D341Med (cell line): ENCODE results near the gene RYK.

Experiments
- DNase-seq: peaks from one replicate; pipeline ENCODE4 v3.0.0; 2012; ENCODE audit warnings: low spot score

RYK gene

DNA sequence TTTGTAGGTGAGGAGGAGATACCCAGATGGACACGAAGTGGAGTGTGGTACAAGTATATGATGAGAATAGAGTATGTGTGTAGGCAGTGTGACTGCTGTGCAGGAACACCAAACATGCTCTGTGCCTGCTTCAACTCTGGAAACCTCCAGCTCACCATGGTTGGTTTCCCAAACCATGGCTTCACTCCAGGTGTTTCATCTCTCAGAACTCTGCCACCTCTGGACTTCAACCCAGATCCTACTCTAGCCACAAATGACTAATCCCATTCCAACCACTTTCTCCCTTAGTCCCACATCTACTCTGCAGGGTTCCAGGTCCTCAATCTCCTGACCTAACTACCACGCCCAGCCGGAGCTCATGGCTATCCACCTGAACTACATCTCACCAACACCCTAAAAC, 102.1 kb downstream of the RYK start:
- DNase-seq = no peak

DNA sequence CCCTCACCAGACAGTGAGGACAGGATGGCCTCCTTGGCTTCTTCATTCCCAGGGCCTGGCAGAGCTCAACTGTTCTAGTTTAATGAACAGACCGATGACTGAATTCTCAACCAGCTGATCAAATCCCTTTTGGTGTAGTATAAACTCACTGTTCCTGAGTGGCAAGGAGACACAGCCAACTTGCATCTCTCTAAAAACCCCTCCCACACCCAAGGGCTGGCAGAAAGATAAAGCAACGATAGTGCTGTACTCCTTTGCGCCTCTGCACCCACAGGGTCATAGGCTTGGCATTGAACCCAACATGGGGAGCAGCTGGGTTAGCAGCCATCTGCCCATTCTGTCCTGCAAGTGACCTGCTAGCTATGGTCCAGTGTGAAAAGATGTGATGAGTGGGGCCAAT, 103.2 kb downstream of the RYK start:
- no peak for DNase-seq

DNA sequence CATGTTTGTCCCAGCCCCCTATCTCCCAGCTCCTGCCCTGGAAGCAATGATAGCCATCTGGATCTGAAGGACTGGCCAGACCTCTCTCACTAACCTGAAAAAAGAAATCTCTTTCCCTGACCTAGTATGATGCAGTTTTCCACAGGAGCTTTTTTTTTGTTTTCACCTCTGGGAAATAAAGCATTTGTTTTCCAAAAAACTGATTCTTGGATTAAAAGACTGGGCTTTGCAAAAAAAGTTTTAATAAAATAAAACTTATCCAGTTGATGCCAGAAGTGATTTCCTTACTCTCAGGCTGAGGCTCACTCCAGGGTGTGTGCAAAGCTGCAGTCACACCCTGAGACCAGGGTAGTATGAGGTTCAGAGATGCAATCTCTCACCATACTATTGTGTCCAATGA, 104.0 kb downstream of the RYK start:
- no peak for DNase-seq

DNA sequence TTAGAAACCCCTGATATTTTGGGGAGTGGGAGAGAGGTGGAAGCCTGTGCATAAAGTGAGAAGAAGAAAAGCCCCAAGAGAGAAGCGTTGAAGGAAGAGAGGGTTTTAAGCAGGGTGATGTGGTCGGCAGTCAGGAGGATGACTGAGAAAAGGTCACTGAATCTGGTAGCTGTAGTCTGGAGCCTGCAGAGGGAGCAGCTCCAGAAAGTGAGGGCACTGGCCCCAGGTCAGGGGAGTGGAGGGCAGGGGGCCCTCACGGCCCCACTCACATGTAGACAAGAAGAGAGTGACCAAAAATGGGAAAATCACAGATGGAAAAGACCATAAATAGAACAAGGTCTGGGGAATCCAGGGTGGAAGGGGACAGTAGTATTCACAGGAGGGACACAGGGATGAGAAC, 105.5 kb downstream of the RYK start:
- DNase-seq = no peak

DNA sequence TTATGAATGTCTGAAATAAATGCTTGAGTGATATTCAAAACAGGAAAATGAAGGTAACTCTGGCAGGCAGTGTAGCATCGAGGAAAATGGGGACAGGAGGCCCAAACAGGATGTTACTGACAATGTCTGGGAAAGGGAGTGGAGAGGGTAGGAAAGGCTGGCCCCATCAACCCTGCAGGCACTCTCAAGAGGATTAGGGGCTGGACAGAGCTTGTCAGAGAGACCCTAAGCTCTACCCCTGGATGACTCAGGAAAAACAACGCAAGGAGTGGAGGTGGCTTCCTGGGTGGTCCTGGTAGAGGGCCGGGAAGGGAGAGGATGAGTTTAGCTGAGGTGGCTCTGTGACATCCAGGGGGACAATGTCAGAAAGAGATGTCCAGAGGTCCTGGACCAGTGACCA, 106.0 kb downstream of the RYK start:
- no peak for DNase-seq

DNA sequence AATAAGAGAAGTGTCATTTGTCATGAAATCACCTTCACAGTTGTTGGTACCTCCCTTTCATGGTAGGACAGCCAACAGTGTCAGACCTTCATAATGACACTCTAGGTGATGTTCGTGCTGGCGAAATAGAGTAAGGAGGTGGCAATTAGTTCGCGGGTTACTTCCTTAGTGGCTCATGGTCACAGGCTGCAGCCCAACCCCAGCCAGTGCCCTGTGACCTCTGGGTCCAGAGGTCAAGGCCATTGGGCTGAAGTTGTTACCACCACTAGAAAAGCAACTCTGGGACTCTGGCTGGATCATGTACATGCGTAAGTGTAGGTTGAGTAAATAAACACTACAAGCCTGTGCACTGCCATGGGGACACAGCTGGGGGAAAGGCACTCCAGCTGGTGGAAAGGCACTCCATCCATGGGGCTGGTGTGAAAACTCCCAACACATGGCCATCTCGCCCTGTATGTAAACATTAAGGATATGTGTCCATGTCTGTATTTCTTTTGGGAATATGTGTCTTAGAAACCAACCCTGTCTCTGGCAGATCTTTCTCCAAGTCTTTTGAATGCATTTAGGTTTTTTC, 106.7 kb downstream of the RYK start:
- no peak for DNase-seq

DNA sequence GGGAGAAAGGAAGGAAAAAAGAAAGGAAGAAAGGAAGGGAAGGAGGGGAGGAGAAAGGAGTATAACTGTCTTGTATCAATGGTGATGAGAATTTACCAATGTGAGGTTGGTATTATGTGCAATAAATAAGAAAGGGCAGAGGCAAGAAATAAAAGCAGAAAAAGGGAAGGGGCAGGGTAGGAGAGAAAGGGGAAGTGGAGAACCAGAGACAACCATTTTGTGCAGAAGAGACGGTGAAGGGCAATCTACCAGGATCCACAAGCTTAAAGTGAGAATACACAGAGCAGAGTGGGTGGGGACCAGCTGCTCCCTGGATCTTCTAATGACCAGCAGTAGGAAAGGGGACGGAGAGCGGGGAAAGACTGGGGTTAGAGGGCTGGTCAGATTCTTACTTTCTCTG, 114.1 kb downstream of the RYK start:
- DNase-seq = no peak

DNA sequence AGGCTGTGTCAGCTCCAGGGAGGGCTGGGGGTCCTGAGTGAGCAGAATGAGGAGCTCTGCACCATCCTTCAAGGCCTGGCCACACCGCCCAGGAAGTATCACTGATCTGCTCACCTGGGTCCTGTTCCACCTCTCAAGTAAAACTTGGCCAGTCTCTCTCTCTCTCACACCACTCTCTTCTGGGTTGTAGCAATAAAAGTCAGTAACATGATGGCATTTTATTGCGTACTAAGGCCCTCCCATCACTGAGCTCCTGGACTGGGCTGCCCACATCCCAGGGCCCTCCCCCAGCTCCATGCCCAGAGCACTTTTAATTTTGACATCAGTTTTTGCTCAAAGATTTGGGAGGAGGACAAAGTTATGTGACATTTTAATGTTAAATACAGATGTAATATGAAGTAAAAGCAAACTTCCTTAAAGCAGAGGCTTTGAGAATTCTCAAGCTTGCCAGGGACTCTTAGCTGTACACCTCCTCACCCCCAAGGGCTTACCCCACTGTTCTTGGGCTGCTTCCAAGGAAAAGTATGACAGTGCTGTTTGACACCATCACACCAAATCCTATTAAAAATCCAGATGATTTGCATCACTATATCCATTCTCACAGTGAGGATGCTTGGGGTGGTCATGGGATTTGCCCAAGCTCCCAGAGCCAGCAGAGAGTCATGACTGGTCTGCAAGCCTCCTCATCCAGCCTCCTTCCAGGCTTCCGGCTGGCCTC, 115.8 kb downstream of the RYK start:
- no peak for DNase-seq

DNA sequence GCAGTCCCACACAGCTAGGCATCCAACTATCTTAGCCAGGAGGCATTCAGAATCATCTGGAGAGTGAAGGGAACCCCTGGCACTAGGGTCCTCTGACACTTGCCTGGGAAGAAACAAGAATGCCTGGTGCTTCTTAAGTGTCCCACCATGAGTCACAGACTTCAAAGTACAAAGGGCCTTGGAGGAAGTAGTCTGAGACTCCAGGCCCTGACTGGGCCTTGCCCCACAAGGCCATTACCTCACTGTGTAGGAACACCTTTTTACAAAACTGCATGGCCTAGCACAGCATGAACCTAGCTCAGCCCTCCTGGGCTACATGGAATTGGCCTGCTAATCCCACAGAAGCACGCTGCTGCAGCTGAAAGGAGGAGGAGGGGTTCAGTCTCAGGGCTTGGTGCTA, 116.4 kb downstream of the RYK start:
- no peak for DNase-seq

DNA sequence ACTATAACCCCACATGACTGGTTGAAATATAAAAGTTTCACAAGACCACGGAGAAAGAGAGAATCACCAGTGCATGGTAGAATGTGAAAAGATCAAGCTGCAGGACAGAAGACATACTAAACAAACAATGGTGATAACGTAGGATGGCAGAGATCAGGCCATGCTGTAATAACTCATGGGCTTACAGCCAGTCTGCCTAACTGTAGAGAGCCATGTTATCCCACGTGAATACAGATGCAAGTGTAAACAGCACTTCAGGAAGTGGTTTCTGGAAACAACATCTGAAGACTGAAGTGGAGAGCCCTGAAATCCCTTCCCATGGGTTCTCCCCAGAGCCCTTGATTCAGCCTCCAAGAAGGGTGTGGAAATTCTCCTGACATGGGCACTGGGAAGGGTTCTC, 117.7 kb downstream of the RYK start:
- no peak for DNase-seq

DNA sequence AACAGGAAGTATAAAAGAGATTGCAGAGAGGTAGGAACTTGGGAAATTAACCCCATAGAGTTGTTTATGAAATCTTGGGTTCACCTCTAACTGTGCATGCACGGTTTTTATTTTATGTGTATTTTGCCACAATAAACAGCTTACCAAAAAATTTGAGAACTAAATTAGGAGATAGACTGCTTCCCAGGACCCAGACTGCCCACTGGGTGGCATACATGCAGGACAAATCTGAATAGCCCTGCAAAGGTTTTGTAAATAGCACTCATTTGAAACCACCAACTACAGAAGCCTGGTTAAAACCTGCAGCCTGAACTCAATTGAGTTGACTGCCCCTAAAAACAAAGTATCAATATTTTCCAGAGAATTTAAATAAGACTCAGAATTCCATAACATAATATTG, 124.5 kb downstream of the RYK start:
- DNase-seq = no peak

DNA sequence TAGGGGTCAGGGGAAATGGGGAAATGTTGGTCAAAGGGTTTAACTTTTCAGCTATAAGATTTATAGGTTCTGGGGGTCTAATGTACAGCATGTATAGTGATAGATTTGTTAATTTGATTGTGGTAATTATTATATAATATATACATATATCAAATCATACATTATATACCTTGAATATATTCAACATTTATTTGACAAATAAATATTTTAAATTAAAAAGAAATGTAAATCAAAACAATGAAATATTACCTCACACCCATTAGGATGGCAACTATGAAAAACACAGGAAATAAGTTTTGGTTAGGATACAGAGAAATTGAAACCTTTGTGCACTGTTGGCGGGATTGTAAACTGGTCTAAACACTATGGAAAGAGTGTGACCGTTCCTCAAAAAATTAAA, 135.9 kb downstream of the RYK start:
- DNase-seq = no peak

DNA sequence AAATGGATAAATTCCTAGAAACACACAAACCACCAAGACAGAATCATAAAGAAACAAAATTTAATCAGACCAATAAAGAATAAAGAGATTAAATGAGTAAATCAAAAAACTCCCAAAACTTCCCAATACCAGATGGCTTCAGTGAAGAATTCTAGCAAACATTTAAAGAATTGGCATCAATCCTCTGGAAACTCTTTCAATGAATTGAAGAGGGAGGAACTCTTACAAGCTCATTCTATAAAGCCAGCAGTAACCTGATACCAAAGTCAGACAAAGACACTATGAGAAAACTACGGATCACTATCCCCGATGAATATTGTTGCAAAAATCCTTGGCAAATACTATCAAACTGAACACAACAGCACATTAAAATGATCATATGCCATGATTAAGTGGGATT, 139.0 kb downstream of the RYK start:
- DNase-seq = no peak

DNA sequence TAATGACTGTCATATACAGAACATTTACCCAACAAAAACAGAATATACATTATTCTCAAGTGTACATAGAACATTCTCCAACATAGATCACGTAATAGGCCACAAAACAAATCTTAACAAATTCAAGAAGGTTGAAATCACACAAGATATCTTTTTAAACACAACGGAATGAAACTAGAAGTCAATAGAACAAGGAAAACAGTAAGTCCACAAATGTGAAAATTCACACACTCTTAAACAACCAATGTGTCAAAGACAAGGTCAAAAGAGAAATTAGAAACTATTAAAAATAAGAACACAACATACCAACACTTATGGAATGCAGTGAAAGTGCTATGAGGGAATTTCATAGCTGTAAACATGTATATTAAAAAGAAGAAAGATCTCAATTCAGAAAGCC, 139.7 kb downstream of the RYK start:
- DNase-seq = no peak
